GM19455 (cell line): ENCODE data around the gene IFNGR1.
"Not testable (repeated sequence)": the region's sequence is repeated elsewhere in the genome, so short reads cannot be mapped to it uniquely, and the experiment has no call there.

Experiments used
- ATAC-seq: cut with Tn5 transposase; IDR thresholded peaks from one replicate; pipeline ENCODE4 v1.9.1; 2021; ENCODE audit not compliant: unreplicated experiment

Gene IFNGR1

DNA sequence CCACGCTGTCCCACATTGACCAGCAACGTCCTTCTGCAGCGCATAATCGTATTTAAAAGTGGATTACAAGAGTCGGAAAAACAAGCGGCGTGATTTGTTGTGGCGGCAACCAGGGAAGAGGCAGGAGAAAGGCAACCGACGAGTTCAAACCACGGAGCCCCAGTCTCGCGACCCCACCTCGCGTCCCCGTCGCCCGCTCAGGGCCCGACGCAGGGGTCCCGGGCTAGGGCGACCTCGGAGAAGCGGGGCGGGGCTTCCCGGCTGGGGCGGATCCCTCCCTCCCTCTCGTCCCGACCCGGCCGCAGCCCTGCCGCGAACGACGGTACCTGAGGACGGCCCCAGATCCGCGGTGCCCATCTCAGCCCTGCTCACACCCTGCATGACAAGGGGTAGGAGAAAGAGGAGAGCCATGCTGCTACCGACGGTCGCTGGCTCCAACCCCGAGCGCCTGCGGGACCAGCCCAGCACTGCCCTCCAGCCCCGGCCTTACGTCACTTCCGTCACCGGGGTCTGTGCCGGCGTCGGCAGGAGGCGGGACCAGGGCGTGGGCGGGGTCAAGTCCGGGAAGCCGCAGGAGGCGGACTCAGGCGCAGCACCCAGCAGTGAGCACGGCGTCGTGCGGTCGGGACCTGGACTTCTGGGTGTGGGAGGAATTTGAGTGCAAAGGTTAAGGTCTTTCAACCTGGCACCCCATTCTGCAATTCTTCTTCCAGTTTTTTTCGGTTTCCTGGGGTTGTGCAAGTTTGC is at the start of gene IFNGR1:
TSS of gene IFNGR1 (minus strand) at position 469 of the 747 bp plus-strand sequence. CDS start at position 411, 58 bp downstream.
- peak; percentile 93 for ATAC-seq

DNA sequence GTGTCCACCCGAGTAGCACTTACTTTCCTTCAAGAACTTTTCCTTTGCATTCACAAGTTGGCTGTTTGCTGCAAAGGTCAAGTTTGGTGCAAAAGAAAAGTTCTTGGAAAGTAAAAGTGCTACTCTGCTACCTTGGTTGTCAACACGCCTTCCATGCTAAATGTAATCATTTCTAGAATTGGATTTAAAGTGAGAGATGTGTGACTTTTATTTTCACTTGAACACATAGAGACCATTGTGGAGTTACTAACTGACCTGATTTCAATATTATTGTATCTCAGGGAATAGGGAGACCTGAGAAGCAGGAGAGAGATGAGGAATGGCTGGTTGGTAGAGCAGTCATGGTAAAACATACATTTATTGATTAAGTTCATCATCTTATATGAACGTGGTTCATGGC is 49.7 kb upstream of the IFNGR1 start:
- no peak for ATAC-seq

DNA sequence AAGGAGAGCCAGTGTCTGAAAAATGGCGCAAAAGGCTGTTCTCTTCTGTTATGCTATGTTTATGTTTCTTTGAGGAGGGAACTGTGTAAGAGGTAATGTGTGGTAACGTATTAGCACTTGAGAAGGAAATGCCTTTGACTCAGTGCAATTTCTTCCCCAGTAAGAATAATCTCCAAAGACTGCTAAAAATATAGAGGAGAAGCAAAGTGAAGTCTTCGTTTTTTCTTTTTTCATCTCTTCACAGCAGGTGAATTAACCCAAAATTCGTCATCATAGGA is 47.1 kb upstream of the IFNGR1 start:
- no peak for ATAC-seq

DNA sequence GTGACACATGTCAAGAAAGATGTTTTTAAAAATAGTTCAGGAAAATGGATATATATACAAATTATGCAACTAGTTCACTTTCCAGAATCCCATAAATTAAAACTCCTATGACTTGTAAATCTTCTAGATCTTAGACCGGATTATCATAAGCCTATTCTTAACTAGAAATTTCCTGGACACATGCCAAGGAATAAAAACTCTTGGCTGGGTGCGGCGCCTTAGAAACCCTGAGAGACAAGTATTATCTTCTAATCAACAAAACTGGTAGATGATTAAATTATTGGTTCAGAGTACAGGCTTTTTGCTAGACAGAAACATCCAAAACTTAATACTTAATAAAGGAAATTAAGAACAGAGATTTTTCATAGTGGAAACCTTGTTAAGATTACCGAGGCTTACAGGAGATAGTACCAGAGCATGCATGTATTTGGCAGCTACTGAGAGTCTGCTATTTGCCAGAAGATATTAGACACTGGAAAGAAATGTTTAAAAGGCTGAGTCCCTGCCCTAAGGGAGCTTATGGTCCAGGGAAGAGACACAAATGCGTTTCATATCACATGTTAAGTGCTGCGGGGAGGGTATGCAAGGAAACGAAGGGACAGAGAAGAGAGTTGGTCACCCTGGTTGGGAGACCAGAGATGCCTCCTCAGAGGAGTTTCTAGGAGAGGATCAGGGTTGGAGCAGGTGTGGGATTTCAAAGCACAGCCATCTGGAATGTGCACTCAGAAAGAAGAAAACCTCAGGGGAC is 46.5 kb upstream of the IFNGR1 start:
- ATAC-seq = no peak

DNA sequence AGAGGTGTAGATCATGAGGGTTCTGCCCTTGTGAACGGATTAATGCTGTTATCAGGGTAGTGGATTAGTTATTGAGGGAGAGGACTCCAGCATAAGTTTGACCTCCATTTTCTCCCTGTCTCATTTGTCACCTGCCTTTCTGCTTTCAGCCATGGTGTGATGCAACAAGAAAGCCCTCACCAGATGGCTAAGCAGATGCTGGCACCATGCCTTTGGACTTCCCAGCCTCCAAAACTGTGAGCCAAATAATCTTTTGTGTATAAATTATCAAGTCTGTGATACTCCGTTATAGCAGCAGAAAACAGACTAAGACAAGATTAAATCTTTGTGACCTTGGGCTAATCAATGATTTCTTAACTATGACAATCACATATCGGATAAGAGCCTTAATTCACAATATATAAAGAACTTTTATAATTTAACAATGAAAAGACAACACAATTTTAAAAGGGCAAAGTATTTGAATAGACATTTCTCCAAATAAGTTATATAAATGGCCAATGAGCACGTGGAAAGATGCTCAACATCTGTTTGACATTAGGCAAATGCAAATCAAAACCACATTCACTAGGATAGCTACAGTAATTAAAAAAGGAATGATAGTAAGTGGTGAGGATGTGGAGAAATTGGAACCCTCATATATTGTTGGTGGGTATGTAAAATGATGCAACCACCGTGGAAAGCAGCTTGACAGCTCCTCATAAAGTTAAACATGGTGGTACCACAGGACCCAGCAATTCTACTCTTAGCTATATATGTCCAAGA is 45.3 kb upstream of the IFNGR1 start:
- ATAC-seq = no peak

DNA sequence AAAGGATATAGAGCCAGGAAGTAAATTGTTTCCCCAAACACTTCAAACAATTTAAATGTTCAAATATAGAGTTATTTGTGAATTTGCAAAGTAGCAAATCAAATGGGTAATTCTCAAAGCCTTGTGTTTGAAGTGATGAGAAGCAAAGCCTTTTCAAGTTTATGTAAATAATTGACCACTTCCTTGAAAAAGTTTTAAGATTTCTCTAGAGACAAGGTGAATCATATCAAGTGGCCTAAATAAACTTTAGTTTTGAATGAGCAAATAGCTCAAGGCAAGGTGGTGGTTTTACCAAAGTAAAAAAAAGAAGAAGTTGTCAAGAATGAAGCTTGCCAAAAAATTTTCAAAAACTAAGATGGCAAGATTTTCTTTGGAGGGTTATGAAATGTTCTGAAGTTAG is 42.6 kb upstream of the IFNGR1 start:
- no peak for ATAC-seq

DNA sequence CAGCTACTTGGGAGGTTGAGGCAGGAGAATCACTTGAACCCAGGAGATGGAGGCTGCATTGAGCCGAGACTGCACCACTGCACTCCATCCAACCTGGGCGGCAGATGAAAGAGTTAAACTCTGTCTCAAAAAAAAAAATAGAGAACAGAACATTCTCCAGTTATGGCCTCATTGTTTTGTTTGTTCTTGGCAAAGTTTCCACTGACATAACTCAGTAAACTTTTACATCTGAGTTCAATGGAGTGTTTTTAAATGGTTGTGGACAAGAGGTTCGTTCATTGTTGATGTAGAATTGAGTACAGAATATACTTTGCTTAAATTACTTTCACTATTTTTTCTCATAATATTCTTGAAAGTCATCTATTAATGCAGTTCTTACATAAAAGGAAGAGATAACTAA is 42.2 kb upstream of the IFNGR1 start:
- no peak for ATAC-seq

DNA sequence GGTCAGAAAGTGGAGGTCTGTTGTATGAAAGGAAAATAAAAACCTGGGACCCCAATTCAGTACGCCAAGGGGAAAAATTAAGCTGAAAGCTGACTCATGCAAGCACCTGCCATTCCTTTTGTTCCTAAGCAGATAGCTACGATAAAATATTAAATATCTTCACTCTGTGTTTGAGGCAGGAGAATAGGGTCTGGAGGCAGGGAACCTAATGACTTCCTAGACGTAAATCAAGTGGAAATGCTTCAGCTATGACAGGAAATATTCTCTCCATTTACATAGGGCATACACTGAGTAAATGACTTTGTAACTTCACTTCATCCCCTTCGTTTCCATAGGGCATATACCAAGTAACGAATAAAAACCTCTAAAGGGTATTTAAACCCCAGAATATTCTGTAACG is 41.0 kb upstream of the IFNGR1 start:
- ATAC-seq = no peak

DNA sequence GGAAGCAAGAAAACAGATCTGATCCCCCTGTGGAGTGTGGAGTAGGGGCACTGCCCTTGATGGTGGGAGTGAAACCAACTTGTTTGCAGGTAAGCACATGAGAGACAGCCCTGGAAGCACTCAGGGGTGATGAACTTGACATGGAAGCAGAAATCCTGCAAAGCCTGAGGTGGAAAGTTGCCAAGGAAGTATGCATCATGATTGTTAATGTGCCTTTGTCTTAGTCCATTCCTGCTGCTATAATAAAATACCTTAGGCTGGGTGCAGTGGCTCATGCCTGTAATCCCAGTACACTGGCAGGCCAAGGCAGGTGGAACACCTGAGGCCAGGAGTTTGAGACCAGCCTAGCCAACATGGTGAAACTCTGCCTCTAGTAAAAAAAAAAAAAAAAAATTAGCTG is 40.2 kb upstream of the IFNGR1 start:
- ATAC-seq = no peak

DNA sequence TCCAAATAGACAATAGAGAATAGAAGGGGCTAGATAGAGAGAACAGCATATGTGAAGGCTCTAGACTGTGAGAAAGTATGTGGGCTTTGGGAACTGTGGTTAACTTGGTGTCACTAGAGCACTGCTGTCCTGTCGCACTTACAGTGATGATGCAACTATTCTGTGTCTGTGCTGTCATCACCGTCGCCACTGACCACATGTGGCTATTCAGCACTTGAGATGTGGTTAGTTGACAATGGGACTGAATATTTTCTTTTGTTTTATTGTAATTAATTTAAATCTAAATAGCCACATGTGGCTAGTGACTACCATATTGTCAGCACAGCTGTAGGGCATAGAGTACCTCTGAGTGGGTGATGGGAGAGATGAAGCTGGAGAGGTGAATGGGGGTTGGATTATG is 39.0 kb upstream of the IFNGR1 start:
- ATAC-seq = no peak

DNA sequence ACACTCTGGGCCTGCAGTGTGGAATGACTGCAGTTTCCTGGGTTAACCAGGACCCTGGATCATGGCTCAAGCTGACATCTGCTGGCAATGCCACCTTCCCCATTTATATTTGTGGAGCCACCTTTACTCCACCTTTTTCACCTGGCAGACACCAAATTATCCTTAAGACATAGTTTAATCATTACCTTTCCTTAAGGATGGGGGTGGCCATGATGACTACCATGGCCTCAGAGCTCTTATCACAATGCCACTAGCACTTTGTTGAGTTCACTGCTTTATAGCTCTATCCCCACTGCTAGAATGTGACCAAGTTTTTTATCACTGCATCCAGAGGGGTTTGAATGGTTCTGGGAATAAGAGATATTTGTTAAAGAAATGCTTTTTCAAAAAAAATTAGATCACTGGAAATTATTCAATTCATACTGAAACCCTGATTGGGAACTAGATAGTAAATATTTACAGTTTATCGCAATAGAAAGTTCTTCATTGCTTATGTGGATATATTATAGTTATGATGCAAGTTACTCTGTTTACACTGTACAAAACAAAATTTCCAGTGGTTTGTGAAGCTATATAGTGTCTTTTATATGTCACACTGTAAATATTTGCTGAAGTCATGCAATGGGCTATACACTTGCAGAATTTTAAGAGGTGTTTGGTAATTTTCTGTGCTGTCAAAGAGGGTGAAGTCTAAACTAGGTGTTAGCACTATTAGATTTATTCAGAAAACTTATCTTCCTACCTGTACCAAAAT is 37.3 kb upstream of the IFNGR1 start:
- no peak for ATAC-seq

DNA sequence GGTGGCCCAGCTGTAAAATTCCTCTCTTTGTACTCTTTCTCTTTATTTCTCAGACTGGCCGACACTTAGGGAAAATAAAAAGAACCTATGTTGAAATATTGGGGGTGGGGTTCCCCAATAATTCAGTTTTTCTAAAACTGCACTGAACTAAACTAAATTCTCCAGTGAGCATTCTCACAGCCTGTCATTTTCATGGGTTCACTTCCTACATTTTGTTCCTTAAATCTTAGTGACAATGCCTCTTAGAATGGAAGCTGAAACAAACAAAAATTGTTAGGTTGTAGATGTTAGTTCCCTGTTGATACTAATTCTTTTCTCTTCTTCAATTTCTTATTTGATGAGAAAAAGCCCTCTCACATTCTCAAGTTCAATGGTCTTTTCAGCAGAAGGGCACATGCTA is 35.8 kb upstream of the IFNGR1 start:
- ATAC-seq = no peak

DNA sequence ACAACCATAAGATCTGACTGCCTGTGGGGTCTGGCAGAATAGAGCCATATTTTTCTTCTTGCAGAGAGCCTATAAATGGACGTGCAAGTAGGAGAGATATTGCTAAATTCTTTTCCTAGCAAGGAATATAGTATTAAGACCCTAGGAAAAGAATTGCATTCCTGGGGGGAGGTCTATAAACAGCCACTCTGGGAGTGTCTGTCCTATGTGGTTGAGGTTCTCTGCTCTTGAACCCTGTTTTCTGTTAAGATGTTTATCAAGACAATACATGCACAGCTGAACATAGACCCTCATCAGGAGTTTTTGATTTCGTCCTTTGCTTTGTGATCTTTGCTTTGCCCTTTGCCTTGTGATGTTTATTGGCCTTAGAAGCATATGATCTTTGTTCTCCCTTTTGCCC is 35.2 kb upstream of the IFNGR1 start:
- ATAC-seq = not testable (repeated sequence)

DNA sequence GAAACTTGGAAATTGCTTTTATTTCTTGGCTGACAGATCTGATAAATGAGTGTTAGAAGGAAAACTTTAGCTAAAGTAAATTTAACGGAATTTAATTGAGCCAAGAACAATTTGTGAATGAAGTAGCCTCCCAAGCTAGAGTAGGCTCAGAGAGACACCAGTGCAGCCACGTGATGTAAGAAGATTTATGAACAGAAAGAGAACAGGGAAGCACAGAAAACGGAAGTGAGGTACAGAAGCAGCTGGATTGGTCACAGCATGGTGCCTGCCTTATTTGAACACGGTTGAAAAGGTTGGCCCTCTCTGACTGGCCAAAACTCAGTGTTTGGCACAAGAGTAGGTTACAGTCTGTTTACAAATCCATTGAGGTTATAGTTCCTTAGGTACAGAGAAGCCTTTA is 29.5 kb upstream of the IFNGR1 start:
- ATAC-seq = no peak

DNA sequence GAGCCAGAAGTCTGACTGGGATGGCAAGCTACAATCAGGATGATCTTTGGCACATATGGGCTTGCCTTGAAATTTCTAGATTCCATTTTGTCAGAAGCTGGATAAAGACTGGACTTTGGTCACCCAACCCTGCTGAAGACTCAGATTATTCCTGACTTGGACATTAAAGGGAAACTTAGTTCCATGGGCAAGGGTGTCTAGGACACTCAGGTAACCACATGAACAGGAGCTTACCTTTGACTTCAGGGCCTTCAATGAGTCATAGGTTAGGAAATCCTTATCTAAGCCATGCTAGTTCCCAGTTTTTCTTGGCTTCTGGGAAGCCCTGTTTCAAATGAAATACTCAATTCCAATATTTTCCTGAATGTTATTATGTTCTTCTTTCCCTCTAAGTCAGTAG is 28.5 kb upstream of the IFNGR1 start:
- no peak for ATAC-seq

DNA sequence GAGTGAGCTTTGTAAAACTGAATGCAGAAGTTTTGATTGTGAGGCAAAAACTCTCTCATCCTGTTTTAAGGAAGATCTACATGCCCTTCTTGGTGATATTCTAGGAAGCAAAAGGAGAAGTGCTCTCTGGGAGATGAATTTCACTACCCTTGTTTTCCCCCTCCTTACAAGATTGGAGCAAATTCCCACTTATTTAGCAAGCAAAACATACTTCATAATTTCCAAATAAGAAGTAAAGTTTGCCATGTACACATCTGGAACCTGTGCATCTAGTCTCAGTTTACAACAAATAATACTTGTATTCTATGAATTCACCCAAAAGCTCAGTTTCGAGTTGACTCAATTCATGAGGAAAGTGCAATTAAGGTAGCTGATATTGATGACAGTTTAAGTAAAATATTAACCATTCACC is 27.6 kb upstream of the IFNGR1 start:
- no peak for ATAC-seq

DNA sequence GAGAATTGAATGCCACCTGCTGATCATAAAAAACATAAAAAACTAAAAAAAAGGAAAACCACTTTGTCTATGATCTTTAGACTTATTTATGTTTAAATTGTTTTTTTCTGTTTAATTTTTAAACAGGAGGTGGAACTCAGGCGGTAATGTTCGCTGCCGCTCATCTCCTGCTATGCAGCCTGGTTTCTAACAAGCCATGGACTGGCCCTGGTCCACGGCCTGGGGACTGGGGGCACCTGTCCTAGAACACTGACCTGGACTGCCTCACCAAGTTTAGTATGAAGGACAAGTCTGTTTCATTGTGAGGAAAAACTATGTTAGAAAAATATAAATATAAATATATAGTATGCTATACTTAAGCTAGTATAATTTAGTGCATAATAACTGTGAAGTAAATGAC is 27.0 kb upstream of the IFNGR1 start:
- ATAC-seq = no peak

DNA sequence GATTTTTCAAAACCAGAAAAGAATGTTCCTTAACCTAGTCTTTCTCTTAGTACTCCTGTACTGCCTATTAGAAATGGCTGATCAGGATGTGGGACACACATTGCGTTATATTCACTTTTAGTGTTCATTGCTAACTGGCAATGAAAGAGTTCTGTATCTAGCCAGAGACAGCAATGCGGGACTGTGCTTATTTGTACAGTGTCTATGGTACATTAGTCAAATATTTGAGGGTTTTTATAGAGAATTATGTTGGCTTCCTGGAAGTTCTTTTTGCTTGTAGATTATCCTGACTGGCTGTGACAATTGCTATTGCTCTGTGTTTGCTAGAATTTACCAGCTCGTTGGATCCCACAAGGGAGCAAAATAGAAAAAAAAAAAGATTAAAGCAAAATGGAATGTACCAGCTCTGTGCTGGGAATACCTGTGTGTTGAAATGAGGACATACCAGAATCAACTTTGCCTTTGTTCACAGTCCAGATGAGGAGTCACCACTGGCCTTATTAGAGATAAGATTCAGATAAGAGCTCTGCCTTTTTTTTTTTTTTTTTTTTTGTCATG is 22.4 kb upstream of the IFNGR1 start:
- no peak for ATAC-seq

DNA sequence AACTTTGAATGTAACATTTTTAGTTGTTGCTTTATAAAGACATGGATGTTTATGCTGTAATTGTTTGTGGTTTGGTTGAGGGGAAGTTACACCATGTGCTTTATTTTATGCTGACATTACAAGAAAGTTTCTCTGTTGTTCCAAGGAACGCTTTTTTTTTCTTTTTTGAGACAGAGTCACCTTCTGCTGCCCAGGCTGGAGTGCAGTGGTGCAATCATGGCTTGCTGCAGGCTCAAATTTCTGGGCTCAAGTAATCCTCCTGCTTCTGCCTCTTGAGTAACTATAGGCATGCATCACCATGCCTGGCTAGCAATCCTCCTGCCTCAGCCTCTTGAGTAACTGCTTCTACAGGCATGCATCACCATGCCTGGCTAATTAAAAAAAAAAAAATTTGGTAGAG is 21.0 kb upstream of the IFNGR1 start:
- ATAC-seq = no peak

DNA sequence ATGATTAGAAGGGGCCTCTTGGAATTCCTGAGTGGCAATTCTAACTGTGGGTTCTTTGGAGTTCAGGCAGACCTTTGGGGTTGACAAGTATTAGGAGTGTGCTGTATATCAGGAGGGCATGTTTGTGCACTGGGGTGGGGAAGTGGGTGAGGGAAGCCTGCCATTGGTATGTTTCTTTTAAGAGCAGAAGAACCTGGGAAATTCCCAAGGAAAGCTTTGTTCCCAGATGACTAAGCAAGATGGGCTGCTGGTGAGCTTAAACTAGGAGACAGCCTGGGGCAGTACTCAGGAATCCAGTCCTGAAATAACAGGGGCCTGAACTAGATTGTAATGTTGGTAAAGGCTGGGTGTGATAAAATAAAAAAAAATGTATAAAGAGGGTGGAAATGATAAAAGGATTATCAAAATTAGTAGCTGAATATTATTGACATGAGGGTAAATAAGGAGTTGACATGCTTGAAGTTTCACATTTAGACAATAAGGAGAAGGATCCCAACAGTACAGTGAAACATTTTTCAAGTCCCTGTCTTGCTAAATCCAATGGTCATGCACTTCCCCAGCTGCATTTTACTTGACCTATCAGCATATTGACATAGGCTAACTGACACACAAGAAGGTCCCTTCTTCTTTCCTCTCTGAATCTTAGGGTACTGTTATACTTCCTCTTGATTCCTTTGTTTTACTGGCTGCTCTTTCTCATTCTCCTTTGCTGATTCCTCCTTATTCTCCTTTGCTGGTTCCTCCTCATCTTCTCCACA is 18.4 kb upstream of the IFNGR1 start:
- no peak for ATAC-seq
